HepG2 (cell line): ENCODE measurements around the gene ANKRD11. TPM values are rescaled to one million over a fixed set of nuclear protein-coding genes. Genes with fewer than 3 reads are reported as not detected.

Experiments
- AKAP8 ChIP-seq: sonication (generic); formaldehyde crosslinking; IDR thresholded peaks from 2 replicates; pipeline ENCODE4 v1.5.1; 2020; ENCODE audit warnings: mild to moderate bottlenecking, missing genetic modification reagents
- ARID5B ChIP-seq: IDR thresholded peaks from 2 replicates; pipeline ENCODE4 v1.4.0; 2020; ENCODE audit warnings: mild to moderate bottlenecking, missing genetic modification reagents
- DNMT3B ChIP-seq: conservative IDR thresholded peaks from 2 replicates; pipeline ENCODE4 v1.6.1; 2016; ENCODE audit warnings: missing biosample characterization, control low read depth
- GFI1 ChIP-seq: sonication (generic); formaldehyde crosslinking; IDR thresholded peaks from 2 replicates; pipeline ENCODE4 v1.5.0; 2020; ENCODE audit warnings: missing genetic modification reagents, mild to moderate bottlenecking, borderline replicate concordance
- HCFC1 ChIP-seq: fragments of 150-350 bp; IDR thresholded peaks from 2 replicates; pipeline ENCODE4 v1.6.1; 2014; ENCODE audit warnings: low read depth, low read length
- HNRNPL ChIP-seq: fragments of 200-400 bp; formaldehyde crosslinking; IDR thresholded peaks from 2 replicates; pipeline ENCODE4 v1.6.1; 2017; ENCODE audit warnings: mild to moderate bottlenecking, low read depth, low read length
- MAZ ChIP-seq, 2 experiments: sonication (generic) in 1 of 2; formaldehyde crosslinking in 1 of 2; IDR thresholded peaks; 2 replicates each; pipeline versions ENCODE4 v1.5.0 to v1.6.1; 2012 to 2020; ENCODE audit warnings: low read depth in 2 of 2, mild to moderate bottlenecking in 2 of 2, borderline replicate concordance in 1 of 2, improper control_type of control experiment in 1 of 2, low read length in 1 of 2, missing genetic modification reagents in 1 of 2, moderate library complexity in 1 of 2
- MEF2D ChIP-seq: sonication (generic); formaldehyde crosslinking; IDR thresholded peaks from 2 replicates; pipeline ENCODE4 v1.5.1; 2020; ENCODE audit warnings: mild to moderate bottlenecking, missing genetic modification reagents
- MYC ChIP-seq: sonication (generic); formaldehyde crosslinking; IDR thresholded peaks from 2 replicates; pipeline ENCODE4 v1.9.0; 2021; ENCODE audit warnings: missing genetic modification reagents, borderline replicate concordance
- NR2F6 ChIP-seq, 2 experiments: IDR thresholded peaks; 2 replicates each; pipeline ENCODE4 v1.6.1; 2016; ENCODE audit warnings: antibody characterized with exemption in 1 of 2, mild to moderate bottlenecking in 1 of 2
- PPARG ChIP-seq: conservative IDR thresholded peaks from 2 replicates; pipeline ENCODE4 v1.6.1; 2016; ENCODE audit warnings: missing biosample characterization, missing genetic modification reagents
- REXO4 ChIP-seq: sonication (generic); formaldehyde crosslinking; IDR thresholded peaks from 2 replicates; pipeline ENCODE4 v1.8.0; 2022; ENCODE audit warnings: missing genetic modification reagents, mild to moderate bottlenecking, borderline replicate concordance
- RFXANK ChIP-seq: IDR thresholded peaks from 2 replicates; pipeline ENCODE4 v1.6.1; 2016
- RNF219 ChIP-seq: sonication (generic); formaldehyde crosslinking; IDR thresholded peaks from 2 replicates; pipeline ENCODE4 v1.5.0; 2020; ENCODE audit warnings: mild to moderate bottlenecking, missing genetic modification reagents
- SIN3A ChIP-seq: IDR thresholded peaks from 2 replicates; pipeline ENCODE4 v1.6.1; 2011; ENCODE audit warnings: low read depth, mild to moderate bottlenecking, control low read depth, low read length, borderline replicate concordance
- SIX1 ChIP-seq: sonication (generic); formaldehyde crosslinking; IDR thresholded peaks from 2 replicates; pipeline ENCODE4 v1.4.0; 2020; ENCODE audit warnings: missing genetic modification reagents, borderline replicate concordance
- TCF12 ChIP-seq, 2 experiments: fragments of 450-650 bp in 1 of 2; sonication (generic) in 1 of 2; formaldehyde crosslinking in 1 of 2; IDR thresholded peaks; 2 replicates each; pipeline versions ENCODE4 v1.6.1 to v1.8.0; 2017 to 2022; ENCODE audit warnings: antibody characterized with exemption in 1 of 2, mild to moderate bottlenecking in 1 of 2, missing genetic modification reagents in 1 of 2, moderate library complexity in 1 of 2
- YEATS4 ChIP-seq: sonication (generic); formaldehyde crosslinking; IDR thresholded peaks from 2 replicates; pipeline ENCODE4 v1.4.0; 2020; ENCODE audit warnings: missing genetic modification reagents, borderline replicate concordance
- ZKSCAN8 ChIP-seq: IDR thresholded peaks from 2 replicates; pipeline ENCODE4 v1.6.1; 2016; ENCODE audit warnings: borderline replicate concordance, missing genetic modification reagents, missing compliant biosample characterization
- ZNF138 ChIP-seq: sonication (generic); formaldehyde crosslinking; IDR thresholded peaks from 2 replicates; pipeline ENCODE4 v1.5.0; 2020; ENCODE audit warnings: mild to moderate bottlenecking, low read depth, missing genetic modification reagents
- ZNF326 ChIP-seq: sonication (generic); formaldehyde crosslinking; IDR thresholded peaks from 2 replicates; pipeline ENCODE4 v1.4.0; 2020; ENCODE audit warnings: missing genetic modification reagents, borderline replicate concordance
- ZNF576 ChIP-seq: sonication (generic); formaldehyde crosslinking; IDR thresholded peaks from 2 replicates; pipeline ENCODE4 v1.4.0; 2020; ENCODE audit warnings: mild to moderate bottlenecking, missing genetic modification reagents
- ZNF883 ChIP-seq: sonication (generic); formaldehyde crosslinking; IDR thresholded peaks from 2 replicates; pipeline ENCODE4 v1.5.1; 2020; ENCODE audit warnings: mild to moderate bottlenecking, missing genetic modification reagents; ENCODE audit errors: not compliant biosample characterization
- ZNF891 ChIP-seq: sonication (generic); formaldehyde crosslinking; IDR thresholded peaks from 2 replicates; pipeline ENCODE4 v1.5.0; 2020; ENCODE audit warnings: mild to moderate bottlenecking, missing genetic modification reagents
- polyA plus RNA-seq, 8 experiments: library from polyadenylated mRNA; depleted of rRNA in 3 of 8; stranded (reverse) in 7 of 8; unstranded in 1 of 8; fragments of >200 nt; fragmentation: Illumina TruSeq in 4 of 8; extraction: Trizol in 4 of 8; gene quantifications; 2 replicates each; pipeline versions ENCODE4 v1.2.1 to v1.2.3, GENCODE V29; 2011 to 2016; ENCODE audit warnings: low read depth in 4 of 8, missing spikeins in 1 of 8, mixed read lengths in 1 of 8; ENCODE audit not compliant: insufficient read depth in 1 of 8
- total RNA-seq, 5 experiments: library from RNA; depleted of rRNA; stranded (reverse); fragments of >200 nt; fragmentation: Illumina TruSeq; extraction: Trizol; gene quantifications; 2 replicates each; pipeline ENCODE4 v1.2.3, GENCODE V29; 2016; ENCODE audit warnings: low read depth in 1 of 5

The ANKRD11 gene
- total and polyA plus RNA-seq, 2 of the 13 experiments (the other 11 are each of a cell fraction or from before 2014, with no cell fraction given), result 21.4 to 38.4 TPM

GRCh38 chr16:89430436-89431157 lies 59.8 kb downstream of the ANKRD11 start (continued):
- 0 out of 2 replicates have a peak, but pooled peaks have one; percentile 59 for TF ChIP-seq RNF219 (CRISPR knock-in tag)
- TF ChIP-seq NR2F6 (IDR thresholded peaks at IDR 0.05), result no peak
- peak; percentile 70 for TF ChIP-seq NR2F6 (CRISPR knock-in tag; IDR thresholded peaks at IDR 0.05)
- peak; percentile 89 for TF ChIP-seq PPARG
- TF ChIP-seq REXO4, result no peak
- TF ChIP-seq ZNF576 (CRISPR knock-in tag), result no peak
- TF ChIP-seq MEF2D (CRISPR knock-in tag), result no peak
- TF ChIP-seq ZNF326 (CRISPR knock-in tag), result no peak
- TF ChIP-seq MYC (CRISPR knock-in tag), result peak; percentile 8; the same call in 1 of the 2 replicates
- TF ChIP-seq RFXANK (CRISPR knock-in tag), result no peak
- peak; percentile 40; the same call in 1 of the 2 replicates for TF ChIP-seq GFI1
- TF ChIP-seq ZNF883 (CRISPR knock-in tag), result peak; percentile 6
- TF ChIP-seq DNMT3B (CRISPR knock-in tag), result no peak
- no peak for TF ChIP-seq SIX1
- TF ChIP-seq ARID5B (CRISPR knock-in tag), result peak; percentile 42; the same call in 1 of the 2 replicates
- TF ChIP-seq TCF12 (IDR thresholded peaks at IDR 0.05), result no peak
- no peak for TF ChIP-seq TCF12 (CRISPR knock-in tag; IDR thresholded peaks at IDR 0.05)
- TF ChIP-seq HCFC1, result no peak
- TF ChIP-seq YEATS4 (CRISPR knock-in tag), result no peak
- no peak for TF ChIP-seq ZNF891
- no peak for TF ChIP-seq HNRNPL
- TF ChIP-seq ZNF138 (CRISPR knock-in tag), result no peak
- no peak for TF ChIP-seq MAZ (IDR thresholded peaks at IDR 0.05; ENCODE audit: borderline replicate concordance, low read depth, low read length)
- no peak for TF ChIP-seq MAZ (CRISPR knock-in tag; IDR thresholded peaks at IDR 0.05; ENCODE audit: low read depth)
- 0 out of 2 replicates have a peak, but pooled peaks have one; percentile 4 for TF ChIP-seq ZKSCAN8 (CRISPR knock-in tag)
- no peak for TF ChIP-seq SIN3A
- TF ChIP-seq AKAP8, result 0 out of 2 replicates have a peak, but pooled peaks have one; percentile 1
